A673 (cell line): ENCODE measurements around the gene MRGPRX2. TPM values are rescaled to one million over a fixed set of nuclear protein-coding genes. Genes with fewer than 3 reads are reported as not detected.

ENCODE experiments used
- BruUV-seq: library from RNA; stranded (reverse); fragments of 400-500 nt; replicated peaks from 2 replicates; lab custom pipeline; 2021; lab: Mats Ljungman, UMichigan
- CTCF ChIA-PET: fragments of 300-600 bp; sonication (Branson Sonifier 250); formaldehyde crosslinking; loops from one replicate; lab custom pipeline; 2022; ENCODE audit warnings: antibody characterized with exemption; lab: Charles Lee
- POLR2A ChIA-PET: fragments of 300-600 bp; sonication (Branson Sonifier 250); formaldehyde crosslinking; loops from one replicate; lab custom pipeline; 2022; ENCODE audit warnings: antibody characterized with exemption; ENCODE audit not compliant: low non-redundant PET; lab: Charles Lee
- DNase-seq: peaks from one replicate; pipeline ENCODE4 v3.0.0-alpha.2; 2015; ENCODE audit warnings: low spot score
- H3K27ac ChIP-seq: fragments of 200-600 bp; sonication (generic); 2 replicates; pipeline ENCODE4 v1.5.1; 2016; ENCODE audit warnings: mixed run types, low read depth, mild to moderate bottlenecking, mixed read lengths, antibody characterized with exemption, low read length; ENCODE audit not compliant: poor library complexity, severe bottlenecking
- H3K27me3 ChIP-seq: fragments of 200-600 bp; sonication (generic); replicated peaks from 2 replicates; pipeline ENCODE4 v1.6.1; 2017; ENCODE audit warnings: mixed run types, low read depth, mild to moderate bottlenecking, mixed read lengths, antibody characterized with exemption, low read length; ENCODE audit not compliant: insufficient read depth, poor library complexity
- H3K36me3 ChIP-seq: fragments of 200-600 bp; sonication (generic); 2 replicates; pipeline ENCODE4 v1.6.1; 2016; ENCODE audit warnings: mixed run types, mild to moderate bottlenecking, mixed read lengths, antibody characterized with exemption, low read length; ENCODE audit not compliant: insufficient read depth, poor library complexity, severe bottlenecking
- H3K4me1 ChIP-seq: fragments of 200-600 bp; sonication (generic); 2 replicates; pipeline ENCODE4 v1.6.1; 2017; ENCODE audit warnings: mixed run types, mild to moderate bottlenecking, mixed read lengths, antibody characterized with exemption, low read length; ENCODE audit not compliant: insufficient read depth, poor library complexity, severe bottlenecking
- H3K4me3 ChIP-seq: fragments of 200-600 bp; sonication (generic); 2 replicates; pipeline ENCODE4 v1.5.1; 2016; ENCODE audit warnings: low read depth, mixed run types, mild to moderate bottlenecking, mixed read lengths, low read length; ENCODE audit not compliant: poor library complexity, severe bottlenecking
- H3K9me3 ChIP-seq: fragments of 200-600 bp; sonication (generic); 2 replicates; pipeline ENCODE4 v1.6.1; 2016; ENCODE audit warnings: mixed run types, low read depth, mild to moderate bottlenecking, mixed read lengths, antibody characterized with exemption, low read length; ENCODE audit not compliant: poor library complexity, severe bottlenecking
- CTCF ChIP-seq: fragments of 300-800, 200-600 bp; sonication (generic); conservative IDR thresholded peaks from 2 replicates; pipeline ENCODE4 v1.5.1; 2017; ENCODE audit warnings: low read depth, mild to moderate bottlenecking, antibody characterized with exemption, low read length, moderate library complexity, mixed read lengths
- EZH2 ChIP-seq: fragments of 200-600 bp; sonication (generic); IDR thresholded peaks from 2 replicates; pipeline ENCODE4 v1.6.1; 2017; ENCODE audit warnings: borderline replicate concordance, low read depth, mild to moderate bottlenecking, mixed read lengths, antibody characterized with exemption, low read length; ENCODE audit not compliant: poor library complexity, severe bottlenecking
- intact Hi-C: fragments of 100-400 bp; cut with micrococcal nuclease; formaldehyde crosslinking; loops from one replicate; pipeline ENCODE4 v1.10.0; 2022; ENCODE audit not compliant: unreplicated experiment
- total RNA-seq: library from RNA; stranded (reverse); gene quantifications from 2 replicates; pipeline ENCODE4 v1.2.3, GENCODE V29; 2021

Gene MRGPRX2
- total RNA-seq, 1 experiment from 2014 or later, result not detected

- no peak for DNase-seq
- H3K4me3 ChIP-seq, result no peak overlapping the region
- BruUV-seq, result no TSS peak
- no peak for TF ChIP-seq EZH2
- TF ChIP-seq CTCF, result no peak
- intact Hi-C loops, result no loop called here
- no peaks in the 10 kb centered on the region for H3K4me1 ChIP-seq
- no peaks in the 10 kb centered on the region for H3K9me3 ChIP-seq
- no peak overlapping the region for H3K27ac ChIP-seq
- no peaks in the 10 kb centered on the region for H3K27me3 ChIP-seq
- H3K36me3 ChIP-seq, result no peaks in the 10 kb centered on the region
- POLR2A ChIA-PET, result no interaction called here
- CTCF ChIA-PET, result no interaction called here
Measured at GRCh38 chr11:19018901-19019300, 41.6 kb downstream of the MRGPRX2 start.

- BruUV-seq, result no TSS peak
- DNase-seq, result peak; percentile 18
- Histone ChIP-seq H3K27ac (no peak overlapping the region), H3K4me3 (no peak overlapping the region), H3K36me3 (no peaks in the 10 kb centered on the region), H3K9me3 (no peaks in the 10 kb centered on the region), H3K4me1 (no peaks in the 10 kb centered on the region), H3K27me3 (no peaks in the 10 kb centered on the region)
- ChIA-PET CTCF (no interaction called here), POLR2A (no interaction called here)
- intact Hi-C loops, result no loop called here
- no peak for TF ChIP-seq EZH2
- TF ChIP-seq CTCF, result peak; percentile 40; the same call in 1 of the 2 replicates
Measured at GRCh38 chr11:19013181-19013857, 47.2 kb downstream of the MRGPRX2 start.

- POLR2A ChIA-PET, result no interaction called here
- CTCF ChIA-PET, result no interaction called here
- no peak overlapping the region for H3K27ac ChIP-seq
- no peaks in the 10 kb centered on the region for H3K9me3 ChIP-seq
- no peaks in the 10 kb centered on the region for H3K27me3 ChIP-seq
- no peak overlapping the region for H3K4me3 ChIP-seq
- no peaks in the 10 kb centered on the region for H3K36me3 ChIP-seq
- no TSS peak for BruUV-seq
- no peaks in the 10 kb centered on the region for H3K4me1 ChIP-seq
- DNase-seq, result no peak
- TF ChIP-seq EZH2, result no peak
- no peak for TF ChIP-seq CTCF
- intact Hi-C loops, result no loop called here
Measured at GRCh38 chr11:19012636-19013035, 47.9 kb downstream of the MRGPRX2 start.

Other genes with a start within 250 kb of the MRGPRX2 start
- gene MRGPRX1, start 121.3 kb downstream of the MRGPRX2 start, total RNA-seq, result not detected in 2 replicates
- gene ZDHHC13, start 56.5 kb upstream of the MRGPRX2 start, total RNA-seq, result 9.8 and 10.3 TPM in 2 replicates
- not detected in 2 replicates for gene CSRP3, start 141.3 kb upstream of the MRGPRX2 start, total RNA-seq
- gene E2F8, start 180.2 kb upstream of the MRGPRX2 start, total RNA-seq, result 14.6 and 19.5 TPM in 2 replicates